ENCODE measurements around the gene KCNJ4.
"Not testable (repeated sequence)": the region's sequence is repeated elsewhere in the genome, so short reads cannot be mapped to it uniquely, and the experiment has no call there.

Gene KCNJ4

DNA sequence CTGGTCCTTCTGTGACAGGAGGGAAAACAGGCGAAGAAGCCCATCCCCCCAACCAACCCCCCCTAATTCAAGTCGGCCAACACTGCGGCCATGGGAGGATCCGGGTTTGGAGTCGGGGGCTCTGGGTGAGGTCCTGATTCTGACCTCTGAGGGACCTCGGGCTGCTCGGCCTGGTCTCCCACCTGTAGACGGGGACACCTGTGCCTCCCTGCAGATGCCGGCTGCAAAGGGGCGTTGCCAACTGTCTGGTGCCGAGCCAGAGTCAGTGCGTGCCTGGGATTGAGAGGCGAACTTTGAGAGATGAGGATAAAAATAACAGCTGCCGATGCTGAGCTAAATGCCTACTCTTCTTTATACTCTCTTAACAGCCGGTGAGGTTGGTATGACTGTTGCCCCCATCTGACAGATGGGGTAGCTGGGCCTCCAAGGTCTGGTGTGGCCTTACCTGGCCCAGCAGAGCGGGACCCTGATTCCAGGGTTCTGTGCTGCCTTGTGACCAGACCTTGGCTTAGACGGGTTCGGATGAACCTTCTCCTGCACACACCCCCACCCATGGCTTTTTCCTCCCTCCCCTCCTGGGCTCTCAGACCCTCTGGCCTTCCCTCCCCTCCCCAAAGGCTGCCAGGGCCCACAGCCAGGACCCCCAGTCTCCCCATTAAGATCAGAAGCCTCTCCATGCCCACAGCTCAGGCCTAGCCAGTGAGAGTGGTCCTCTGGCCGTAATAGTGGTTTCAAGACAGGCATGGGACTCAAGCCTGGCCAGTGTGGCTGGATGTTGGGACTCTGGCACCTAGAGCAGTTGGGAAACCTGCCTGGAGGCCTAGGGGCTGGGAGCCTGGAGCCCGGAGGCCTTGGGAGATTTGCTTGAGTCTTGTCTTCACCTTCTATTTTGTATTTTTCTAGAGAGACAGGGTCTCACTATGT, 41.7 kb downstream of the KCNJ4 start:
- DNase-seq (ENCODE audit: low read depth in 2 of 2) = no peak

DNA sequence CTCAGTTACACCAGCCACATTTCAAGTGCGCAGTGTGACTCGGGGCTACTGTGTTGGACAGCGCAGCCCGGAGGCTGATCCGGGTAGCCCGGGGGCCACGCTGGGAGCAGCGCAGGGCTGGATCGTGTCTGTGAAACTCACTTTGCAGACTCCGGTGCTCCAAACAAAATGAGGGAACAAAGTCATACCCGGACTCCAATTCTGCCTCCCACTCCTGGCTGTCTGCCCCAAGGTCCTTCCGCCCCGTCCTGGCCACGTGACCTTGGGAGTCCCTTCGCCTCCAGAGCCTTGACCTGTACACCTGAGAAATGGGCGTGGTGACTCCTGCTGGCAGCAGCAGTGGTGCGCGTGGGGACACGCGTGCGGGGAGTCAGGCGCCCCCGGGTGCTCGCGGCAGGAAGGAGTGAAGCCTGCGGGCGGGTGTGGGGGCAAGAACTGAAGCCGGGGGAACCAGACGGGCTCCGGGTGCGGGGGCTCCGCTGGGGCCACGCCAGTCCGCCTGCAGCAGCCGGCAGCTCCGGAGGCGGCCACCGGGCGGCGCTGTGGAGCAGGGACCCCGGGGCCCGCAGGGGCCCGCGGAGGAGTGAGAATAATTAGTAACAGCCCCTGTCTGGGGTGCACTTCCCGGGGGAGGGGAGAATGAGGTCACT, 42.4 kb downstream of the KCNJ4 start:
- DNase-seq (ENCODE audit: low read depth in 2 of 2) = no peak

DNA sequence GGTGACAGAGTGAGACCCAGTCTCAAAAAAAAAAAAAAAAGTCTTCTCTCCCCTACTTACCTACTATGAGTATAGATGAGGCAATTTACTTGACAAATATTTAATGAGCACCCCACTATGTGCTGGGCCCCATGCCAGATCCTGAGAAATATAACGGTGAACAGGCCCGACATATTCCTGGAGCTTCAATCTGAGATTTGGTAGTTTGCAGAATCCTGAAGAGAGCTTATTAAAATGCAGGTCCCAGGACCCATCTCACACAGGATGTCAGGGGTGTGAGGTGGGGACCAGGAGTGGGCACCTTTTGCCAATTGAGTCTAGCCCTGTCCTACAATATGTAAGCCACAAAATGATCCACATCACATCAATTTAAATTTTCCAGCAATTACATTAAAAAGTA, 44.0 kb downstream of the KCNJ4 start:
- DNase-seq (ENCODE audit: low read depth in 2 of 2) = no peak

DNA sequence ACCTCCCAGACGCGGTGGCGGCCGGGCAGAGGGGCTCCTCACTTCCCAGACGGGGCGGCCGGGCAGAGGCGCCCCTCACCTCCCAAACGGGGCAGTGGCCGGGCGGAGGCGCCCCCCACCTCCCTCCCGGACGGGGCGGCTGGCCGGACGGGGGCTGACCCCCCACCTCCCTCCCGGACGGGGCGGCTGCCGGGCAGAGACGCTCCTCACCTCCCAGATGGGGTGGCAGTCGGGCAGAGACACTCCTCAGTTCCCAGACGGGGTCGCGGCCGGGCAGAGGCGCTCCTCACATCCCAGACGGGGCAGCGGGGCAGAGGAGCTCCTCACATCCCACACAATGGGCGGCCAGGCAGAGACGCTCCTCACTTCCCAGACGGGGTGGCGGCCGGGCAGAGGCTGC, 45.1 kb downstream of the KCNJ4 start:
- not testable (repeated sequence) for DNase-seq (ENCODE audit: low read depth in 2 of 2)

DNA sequence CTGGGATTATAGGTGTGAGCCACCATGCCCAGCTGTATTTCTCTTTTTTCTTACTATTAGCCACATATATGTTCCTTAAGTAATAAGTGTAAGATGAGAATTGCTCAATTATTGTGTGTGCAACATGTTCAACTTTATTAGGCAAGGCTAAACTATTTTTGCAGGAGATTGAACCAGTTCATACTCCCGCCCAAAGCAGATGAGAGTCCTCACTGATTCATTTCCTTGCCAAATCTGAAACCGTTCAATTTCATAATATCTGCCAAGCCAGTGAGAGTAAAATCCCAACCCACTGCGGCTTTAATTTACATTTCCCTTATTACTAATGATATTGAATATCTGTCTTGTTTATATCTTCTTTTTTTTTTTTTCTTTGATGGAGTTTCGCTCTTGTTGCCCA, 48.4 kb downstream of the KCNJ4 start:
- DNase-seq (ENCODE audit: low read depth in 2 of 2) = no peak

DNA sequence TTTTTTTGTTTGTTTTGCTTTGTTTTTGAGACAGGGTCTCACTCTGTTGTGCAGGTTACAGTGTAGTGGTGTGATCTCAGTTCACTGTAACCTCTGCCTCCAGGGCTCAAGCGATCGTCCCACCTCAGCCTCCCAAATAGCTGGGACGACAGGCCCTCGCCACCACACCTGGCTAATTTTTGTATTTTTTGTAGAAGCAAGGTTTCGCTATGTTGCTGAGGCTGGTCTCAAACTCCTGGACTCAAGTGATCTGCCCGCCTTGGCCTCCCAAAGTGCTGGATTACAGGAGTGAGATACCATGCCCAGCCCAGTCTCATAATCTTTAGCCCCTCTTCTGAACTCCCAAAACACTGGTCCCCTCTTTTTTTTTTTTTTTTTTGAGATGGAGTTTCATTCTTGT, 50.6 kb downstream of the KCNJ4 start:
- no peak for DNase-seq (ENCODE audit: low read depth in 2 of 2)

DNA sequence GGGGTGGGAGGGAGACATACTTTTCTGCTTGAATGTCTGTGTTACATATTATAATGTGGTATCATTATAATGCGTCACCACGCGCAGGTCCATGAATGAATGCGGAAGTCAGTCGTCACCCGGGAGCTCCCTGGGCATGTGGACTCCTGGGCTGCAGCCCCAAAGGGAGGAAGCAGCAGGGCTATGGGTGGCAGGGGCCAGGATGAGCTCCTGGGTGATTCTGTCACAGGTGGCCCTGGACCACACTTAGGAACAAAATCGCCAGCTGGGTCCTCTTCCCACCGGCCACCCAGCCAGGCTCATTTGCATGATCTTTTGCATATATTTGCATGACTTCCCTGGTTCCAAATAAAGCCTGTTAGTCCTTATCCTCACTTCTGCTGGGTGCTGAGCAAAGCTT, 51.2 kb downstream of the KCNJ4 start:
- DNase-seq (ENCODE audit: low read depth in 2 of 2) = no peak

DNA sequence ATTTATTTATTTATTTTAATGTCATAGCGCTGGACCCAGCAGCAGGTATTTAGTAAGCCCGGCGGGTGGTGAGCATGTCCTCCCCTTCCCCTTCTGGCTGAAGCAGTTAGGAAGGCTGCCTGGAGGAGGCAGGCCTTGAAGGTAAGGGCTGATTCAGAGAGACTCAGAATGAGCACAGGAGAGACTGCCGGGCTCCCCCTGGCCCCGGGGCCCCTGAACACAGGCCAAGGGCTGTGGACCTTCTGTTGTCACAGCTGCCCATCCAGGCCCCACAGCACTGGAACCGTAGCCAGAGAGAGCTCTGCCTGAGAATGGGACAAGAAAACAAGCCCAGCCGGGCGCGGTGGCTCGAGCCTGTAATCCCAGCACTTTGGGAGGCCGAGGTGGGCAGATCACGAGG, 52.8 kb downstream of the KCNJ4 start:
- DNase-seq (ENCODE audit: low read depth in 2 of 2) = no peak

DNA sequence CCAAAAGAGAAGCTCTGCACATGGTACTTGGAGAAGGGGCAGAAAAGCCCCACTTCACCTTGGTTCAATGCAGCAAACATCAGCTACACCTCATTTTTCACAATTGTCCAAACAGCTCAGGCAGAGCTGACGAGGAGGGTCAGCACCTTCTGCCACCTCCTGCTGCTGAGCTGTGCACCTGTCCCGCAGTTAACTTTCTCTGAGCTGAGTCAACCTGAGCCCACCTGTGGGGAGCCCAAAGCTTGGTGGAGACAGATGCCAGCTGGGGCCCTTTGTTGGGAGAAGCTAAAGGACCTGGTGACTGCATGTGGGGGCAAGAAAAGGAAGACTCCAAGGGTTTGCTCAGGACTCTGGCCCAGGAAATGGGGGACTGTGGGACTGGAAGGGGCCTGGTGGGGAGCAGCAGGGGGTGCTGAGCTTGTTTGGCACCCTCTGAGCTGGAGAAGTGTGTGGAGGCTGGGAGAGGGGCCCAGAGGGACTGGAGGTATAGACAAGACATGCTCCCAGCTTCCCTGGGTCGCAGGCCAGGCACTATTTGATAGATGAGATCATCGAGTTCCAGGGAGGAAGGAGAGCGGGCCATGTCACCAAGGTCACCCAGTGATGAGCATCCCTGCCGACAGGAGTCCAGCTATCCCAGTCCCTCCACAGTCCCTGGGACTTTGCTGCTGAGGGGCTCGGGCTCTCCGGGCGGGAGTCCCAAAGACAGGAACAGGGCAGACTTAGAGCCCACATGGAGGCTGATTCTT, 53.5 kb downstream of the KCNJ4 start:
- no peak for DNase-seq (ENCODE audit: low read depth in 2 of 2)

DNA sequence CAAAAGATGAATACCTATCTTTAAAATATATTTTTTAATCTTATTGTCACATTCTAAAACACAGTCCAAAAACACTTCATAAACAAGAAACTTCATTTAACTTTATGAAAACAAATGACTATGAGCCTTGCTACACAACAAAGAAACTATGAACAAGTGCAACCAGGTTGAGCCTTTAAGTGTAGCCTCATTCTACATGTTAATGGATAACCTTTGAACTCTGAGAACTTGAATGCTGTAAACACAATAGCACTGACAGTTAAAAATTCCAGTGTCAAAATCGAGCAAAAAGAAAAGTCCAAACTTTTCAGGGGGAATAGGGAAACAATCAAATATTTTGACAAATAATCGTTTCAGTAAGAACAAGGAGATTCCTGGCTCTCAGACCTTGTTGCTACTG, 54.7 kb downstream of the KCNJ4 start:
- DNase-seq (ENCODE audit: low read depth in 2 of 2) = not testable (repeated sequence)

DNA sequence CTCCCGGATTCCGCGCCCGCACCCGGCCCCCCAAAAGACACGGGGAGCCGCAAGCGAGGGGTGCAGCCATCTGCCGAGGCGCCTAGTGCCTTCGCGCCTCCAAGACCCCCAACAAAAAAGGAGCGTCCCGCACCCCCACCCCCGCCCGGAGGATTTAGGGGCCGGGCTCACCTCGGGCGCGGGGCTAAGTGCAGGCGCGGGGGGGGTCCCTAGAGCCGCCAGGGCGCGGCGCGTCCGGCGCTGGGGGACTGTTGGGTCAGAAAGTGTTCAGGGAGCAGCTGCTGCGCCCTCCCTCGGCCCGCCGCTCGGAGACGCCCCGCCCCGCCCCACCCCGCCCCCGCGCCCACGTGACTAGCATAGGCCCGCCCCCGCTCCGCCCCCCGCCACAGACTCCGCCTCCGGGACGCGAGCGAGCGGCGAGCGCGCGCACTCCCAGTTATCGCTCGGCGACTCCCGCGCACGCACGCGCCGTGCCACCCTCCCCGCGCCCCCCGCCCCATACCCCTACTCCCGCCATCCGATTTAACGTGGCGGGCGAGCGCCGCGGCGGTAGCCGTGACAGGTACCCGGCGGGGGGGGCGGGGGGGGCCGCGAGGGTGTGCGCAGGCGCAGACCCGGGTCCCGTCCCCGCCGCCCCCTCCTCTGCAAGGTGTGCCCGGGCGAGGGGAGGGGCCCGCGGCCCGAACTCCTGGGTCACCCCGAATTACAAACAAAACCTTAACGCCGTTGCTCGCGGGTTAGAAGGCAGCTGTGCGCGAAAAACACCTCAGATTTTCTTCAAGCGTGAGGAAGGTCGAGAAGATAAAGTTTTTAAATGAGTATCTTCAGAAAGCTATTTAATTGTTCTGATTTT, 56.2 kb downstream of the KCNJ4 start:
- DNase-seq (ENCODE audit: low read depth in 2 of 2) = peak; percentile 63 to 66

DNA sequence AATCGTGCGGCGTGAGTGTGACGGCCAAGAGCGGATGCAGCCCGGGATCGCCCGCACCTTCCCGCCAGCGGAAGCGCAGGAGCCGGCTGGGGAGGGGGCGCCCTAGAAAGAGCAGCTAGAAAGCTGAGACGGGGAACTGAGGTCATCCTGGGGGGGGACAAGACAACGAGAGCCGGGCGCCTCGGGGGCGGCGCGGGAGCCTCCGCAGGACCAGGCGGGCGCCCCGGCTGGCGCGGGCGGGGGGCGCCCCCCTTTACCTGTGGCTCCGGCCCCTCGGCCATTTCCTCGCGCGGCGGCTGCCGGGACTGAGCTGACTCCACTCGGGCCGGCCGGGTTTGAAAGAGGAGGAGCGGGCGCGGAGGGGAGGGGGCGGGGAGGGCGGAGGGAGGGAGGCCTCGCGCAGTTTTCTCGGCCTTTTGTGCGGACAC, 56.8 kb downstream of the KCNJ4 start:
- DNase-seq (ENCODE audit: low read depth in 2 of 2) = not testable (repeated sequence)

DNA sequence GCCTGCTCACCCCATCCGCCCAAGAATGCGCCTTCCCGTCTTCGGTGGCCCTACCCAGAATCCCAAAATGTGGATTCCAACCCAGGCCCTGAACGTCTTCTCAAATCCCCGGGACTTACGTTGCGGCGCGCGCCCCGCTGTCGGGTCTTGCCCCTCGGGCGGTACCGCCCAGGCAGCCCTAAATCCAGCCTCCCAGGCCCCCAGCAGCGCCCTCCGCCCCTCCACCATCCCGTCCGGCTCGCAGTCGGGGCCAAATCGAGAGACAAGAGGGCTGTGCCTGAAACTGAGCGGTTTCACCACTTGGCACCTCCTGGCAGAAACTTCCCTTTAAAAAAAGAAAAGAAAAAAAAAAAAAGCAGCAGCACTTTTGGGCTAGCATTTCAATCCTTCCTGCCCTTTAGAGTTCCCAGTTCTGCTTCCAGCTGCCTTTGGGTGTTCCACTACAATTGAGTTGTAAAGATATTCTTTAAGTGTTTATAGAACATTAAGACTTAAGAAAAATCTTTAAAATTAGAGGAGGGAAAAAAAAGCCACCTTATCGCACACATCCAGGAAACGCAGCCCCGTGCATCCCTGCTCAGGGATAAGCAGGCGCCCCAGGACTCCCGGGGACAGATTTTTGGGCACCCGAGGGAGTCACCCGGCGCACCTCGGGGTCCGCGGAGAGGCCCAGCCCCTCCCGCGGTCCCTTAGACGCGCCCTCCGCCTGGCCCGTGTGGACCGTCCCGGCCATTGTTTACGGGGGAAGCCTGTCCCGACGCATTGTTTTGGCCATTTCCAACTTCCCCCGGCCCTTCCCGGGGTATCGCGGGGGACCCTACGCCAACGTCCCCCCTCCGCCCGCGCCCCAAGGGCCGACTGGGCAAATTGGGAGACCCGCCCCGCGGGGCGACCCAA, 57.6 kb downstream of the KCNJ4 start:
- no peak for DNase-seq (ENCODE audit: low read depth in 2 of 2)

DNA sequence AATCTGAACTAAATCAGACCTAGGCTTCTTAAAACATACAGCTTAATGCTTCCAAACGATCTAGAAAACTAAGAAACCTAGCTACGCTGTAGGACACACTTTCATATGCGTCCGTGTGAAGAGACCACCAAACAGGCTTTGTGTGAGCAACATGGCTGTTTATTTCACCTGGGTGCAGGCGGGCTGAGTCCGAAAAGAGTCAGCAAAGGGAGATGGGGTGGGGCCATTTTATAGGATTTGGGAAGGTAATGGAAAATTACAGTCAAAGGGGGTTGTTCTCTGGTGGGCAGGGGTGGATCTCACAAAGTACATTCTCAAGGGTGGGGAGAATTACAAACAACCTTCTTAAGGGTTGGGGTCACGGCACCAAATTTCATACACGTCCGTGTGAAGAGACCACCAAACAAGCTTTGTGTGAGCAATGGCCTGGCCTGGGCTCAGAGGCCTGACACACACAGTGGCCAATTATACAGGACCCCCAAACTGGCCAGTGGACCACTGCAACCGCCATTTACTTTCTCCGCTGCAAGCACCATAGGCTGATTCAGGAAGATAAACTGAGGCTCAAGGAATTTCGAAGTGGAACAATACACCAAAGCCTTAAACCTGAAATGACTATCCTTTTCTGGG, 58.4 kb downstream of the KCNJ4 start:
- DNase-seq (ENCODE audit: low read depth in 2 of 2) = not testable (repeated sequence)

DNA sequence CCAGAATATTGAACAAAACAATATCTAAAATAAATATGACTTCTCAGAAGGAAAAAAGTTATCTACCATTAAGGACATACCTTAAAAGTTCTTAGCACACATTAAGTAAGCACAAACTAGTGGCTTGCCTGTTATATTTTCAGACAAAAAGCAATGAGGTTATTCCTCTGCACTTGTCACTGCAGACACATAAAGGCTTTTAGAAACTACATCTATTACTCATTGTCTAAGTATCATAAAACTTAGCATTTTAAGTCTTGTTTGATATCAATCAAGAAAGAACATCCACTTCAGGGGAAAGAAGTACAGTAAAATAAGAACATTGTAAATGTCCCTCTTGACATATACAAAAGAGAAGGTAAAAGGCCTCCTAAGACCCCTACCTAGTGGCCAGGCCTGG, 59.1 kb downstream of the KCNJ4 start:
- not testable (repeated sequence) for DNase-seq (ENCODE audit: low read depth in 2 of 2)

DNA sequence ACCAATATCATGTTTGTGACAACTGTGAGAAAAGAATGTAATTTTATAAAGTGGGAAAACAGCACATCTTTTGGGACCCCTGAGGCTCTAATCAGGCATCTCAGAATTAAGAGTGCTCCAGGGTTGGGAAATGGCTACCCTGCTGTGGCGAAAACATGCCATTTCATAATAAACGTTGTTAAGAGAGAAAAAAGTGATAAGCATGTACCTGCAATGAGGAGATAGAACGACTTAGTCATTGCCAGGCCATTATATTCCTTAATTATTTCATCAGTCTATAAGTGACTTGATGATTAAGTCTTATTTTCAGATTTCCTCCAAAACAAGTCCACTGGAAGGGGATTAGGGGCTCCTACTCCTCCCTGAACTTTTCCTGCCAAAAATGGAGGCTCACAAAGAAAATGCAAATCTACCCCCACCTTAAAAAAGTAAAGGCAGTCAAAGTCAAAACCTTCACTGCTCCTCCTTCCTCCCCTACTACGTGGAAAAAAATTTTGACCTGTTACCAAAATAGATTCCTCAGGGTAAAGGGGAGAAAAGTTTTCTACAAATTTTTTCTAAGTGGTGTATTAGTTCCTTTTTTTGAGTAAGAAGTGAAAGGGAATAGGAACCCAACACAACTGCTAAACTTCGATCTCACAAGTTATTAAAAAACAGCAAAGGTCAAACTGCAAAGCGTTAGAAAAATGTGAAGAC, 59.9 kb downstream of the KCNJ4 start:
- DNase-seq (ENCODE audit: low read depth in 2 of 2) = not testable (repeated sequence)

DNA sequence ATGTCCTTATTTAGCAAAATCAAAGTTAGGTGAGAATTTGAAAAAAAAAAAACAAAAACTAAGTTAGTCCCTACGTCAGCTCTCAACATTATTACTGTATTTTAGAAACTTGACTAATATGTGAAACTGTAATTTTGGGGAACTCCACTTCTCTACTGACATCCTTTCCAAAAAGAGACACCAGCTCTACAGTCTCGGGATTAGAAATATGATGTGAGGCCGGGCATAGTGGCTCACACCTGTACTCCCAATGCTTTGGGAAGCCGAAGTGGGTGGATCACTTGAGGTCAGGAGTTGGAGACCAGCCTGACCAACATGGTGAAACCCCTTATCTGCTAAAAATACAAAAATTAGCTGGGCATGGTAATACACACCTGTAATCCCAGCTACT, 65.6 kb downstream of the KCNJ4 start:
- not testable (repeated sequence) for DNase-seq (ENCODE audit: low read depth in 2 of 2)

DNA sequence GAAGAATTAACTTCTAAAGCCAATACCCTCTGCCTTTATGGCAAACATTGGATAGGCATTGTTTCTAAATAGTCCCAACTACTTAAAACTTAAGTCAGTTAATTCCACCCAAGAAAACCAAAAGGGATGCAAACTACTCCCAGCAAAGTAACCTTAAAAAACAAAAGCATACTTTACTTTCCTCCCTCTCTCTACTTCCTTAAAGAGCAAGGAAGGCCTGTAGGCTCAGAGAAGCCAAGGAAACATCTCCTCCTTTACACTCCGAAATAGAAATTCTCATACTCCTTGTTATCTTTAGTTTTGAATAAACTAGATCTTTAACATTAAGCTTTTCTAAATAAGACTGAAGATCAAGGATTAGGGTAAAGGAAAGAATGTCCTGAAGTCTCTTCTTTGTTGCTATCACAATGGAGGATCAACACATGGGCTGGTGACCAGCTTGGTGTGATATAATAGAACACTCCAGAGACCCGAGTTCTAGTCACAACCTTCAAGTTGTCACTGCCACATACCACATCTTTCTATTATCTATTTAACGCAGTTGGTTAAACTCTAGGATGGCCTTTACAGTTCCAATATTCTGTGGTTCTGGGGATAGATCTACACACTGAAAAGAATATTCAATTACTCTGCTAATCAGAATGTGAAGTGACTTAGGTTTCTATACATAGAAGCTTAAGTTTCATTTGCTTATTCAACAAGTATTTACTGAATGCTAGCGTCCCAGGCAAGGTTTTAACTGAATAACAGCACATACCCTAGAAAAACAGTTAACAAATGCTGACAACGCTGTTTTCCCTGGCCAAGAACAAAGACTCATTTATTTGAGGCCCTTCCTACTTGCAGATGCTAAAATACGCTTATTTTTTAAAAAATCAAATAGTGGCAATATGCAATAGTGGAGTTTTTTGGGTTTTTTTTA, 66.2 kb downstream of the KCNJ4 start:
- not testable (repeated sequence) for DNase-seq (ENCODE audit: low read depth in 2 of 2)

All from activated CD8-positive, alpha-beta memory T cell treated with anti-CD3 and anti-CD28 coated beads for 4 hours (primary cell).